D721Med (cell line): Measurements from ENCODE around the gene GRIP2.

Source experiments
- DNase-seq: peaks from one replicate; pipeline ENCODE4 v3.0.0; 2011; ENCODE audit warnings: low spot score; ENCODE audit not compliant: insufficient read length
- FAIRE-seq: peaks from 2 replicates; lab custom pipeline; 2011; peaks lifted over from hg19 to GRCh38; lab: Jason Lieb, UNC
- TF ChIP-seq, protein P1 (sequence below): IDR thresholded peaks from 2 replicates; pipeline ENCODE4 v1.5.1; 2012; ENCODE audit warnings: mild to moderate bottlenecking, control low read depth; ENCODE audit not compliant: insufficient read depth; ENCODE audit errors: missing control alignments

The GRIP2 gene

GRCh38 chr3:14540821-14541385, 761 bp upstream of the GRIP2 start:
- DNase-seq (no peak), FAIRE-seq (no peak)
- TF ChIP-seq, protein P1, sequence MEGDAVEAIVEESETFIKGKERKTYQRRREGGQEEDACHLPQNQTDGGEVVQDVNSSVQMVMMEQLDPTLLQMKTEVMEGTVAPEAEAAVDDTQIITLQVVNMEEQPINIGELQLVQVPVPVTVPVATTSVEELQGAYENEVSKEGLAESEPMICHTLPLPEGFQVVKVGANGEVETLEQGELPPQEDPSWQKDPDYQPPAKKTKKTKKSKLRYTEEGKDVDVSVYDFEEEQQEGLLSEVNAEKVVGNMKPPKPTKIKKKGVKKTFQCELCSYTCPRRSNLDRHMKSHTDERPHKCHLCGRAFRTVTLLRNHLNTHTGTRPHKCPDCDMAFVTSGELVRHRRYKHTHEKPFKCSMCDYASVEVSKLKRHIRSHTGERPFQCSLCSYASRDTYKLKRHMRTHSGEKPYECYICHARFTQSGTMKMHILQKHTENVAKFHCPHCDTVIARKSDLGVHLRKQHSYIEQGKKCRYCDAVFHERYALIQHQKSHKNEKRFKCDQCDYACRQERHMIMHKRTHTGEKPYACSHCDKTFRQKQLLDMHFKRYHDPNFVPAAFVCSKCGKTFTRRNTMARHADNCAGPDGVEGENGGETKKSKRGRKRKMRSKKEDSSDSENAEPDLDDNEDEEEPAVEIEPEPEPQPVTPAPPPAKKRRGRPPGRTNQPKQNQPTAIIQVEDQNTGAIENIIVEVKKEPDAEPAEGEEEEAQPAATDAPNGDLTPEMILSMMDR: no peak

DNA sequence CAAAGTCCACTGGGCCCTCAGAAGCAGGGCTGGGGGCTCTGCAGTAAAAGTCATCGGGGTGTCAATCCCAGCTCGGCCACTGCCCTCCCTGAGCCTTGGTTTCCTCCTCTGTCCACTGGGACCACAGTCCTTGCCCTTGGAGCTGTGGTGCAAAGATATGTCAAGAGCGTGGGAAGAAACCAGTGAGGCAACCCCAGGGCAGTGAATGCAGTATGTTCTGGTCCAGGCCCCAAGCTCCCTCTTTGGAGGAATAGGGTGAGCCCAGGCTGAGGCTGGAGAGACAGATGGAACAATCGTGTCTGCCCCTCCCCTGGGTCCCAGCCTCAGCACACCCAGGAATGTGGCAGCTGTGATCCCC, 779 bp downstream of the GRIP2 start:
- no peak for FAIRE-seq
- DNase-seq: no peak
- TF ChIP-seq, protein P1: no peak

- TF ChIP-seq, protein P1: no peak
- FAIRE-seq (no peak), DNase-seq (no peak)
Measured at GRCh38 chr3:14538451-14539088, 1.6 kb downstream of the GRIP2 start.

DNA sequence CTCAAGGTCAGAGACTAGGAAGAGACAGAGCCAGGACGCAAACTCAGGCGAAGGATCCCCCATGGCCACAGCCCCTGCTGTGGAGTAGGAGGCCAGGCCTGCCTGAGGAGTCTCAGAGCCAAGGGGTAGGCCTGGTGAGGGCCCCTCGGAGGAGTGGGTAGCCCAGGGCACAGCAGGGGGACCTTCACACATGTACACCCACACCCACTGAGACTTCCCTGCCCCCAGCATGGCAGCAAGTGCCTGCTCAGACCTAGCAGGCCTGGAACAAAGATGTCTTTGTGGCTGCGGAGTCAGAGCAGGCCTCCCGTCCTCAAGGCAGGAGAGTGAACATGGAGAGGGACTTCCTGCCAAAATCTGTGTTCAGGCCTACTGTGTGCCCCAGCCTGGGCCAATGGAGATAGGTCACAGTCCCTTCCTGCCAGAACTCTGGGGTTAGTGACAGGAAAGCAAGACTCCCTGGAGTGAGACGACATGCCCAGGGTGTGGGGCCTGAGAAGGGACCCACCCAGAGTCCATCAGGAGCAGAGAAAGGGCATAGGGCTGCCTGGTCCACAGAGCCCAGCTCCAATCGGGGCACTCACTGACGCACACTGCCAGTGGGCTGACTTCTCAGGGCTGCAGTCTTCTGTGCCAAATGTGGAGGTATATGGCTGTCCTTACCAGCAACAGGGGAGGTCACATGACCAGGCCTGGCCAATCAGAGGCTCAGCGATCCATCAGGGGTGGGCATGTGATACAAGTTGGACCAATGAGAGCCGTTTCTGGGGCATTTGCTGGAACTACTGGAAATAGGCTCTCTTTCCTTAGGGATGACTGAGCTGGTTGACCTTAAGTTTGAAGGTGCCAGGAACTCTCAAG, 2.3 kb downstream of the GRIP2 start:
- DNase-seq (no peak), FAIRE-seq (no peak)
- TF ChIP-seq, protein P1: no peak

DNA sequence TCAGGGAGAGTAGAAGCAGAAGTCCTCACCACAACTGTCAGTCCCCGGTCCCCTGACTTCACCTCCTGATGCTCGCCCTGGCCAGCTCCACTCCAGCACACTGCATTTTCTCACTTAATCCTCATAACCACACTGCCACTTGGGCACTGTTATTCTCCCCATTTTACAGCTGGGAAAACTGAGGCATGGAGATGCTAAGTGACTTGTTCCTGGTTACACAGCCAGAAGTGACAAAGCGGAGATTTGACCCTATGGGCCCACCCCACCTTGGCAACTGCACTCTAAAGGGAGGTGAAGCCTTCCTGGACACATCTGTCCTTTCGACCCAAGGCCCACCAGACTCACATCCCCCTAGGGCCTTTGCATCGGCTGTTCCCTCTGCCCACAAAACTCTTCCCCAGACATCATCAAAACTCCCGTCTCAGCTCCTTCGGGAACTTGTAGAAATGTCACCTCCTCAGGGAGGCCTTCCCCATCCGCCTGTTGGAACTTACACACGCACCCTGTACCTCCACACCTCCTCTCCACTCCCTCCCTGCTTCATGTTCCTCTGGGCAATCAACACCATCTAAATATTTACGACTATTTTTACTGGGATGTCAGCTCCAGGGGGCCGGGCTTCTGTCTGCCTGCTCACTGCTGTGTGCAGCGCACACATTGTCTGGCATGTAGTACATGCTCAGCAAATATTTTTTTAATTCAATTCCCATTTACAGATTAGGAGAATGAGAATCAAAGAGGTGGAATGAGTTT, 3.1 kb downstream of the GRIP2 start:
- TF ChIP-seq, protein P1: no peak
- FAIRE-seq (no peak), DNase-seq (no peak)

GRCh38 chr3:14536055-14536815, 3.9 kb downstream of the GRIP2 start:
- DNase-seq (no peak), FAIRE-seq (no peak)
- TF ChIP-seq, protein P1: no peak
